HG03558 (cell line): Measurements from ENCODE around the gene ELP2.
"Not testable (repeated sequence)": the region's sequence is repeated elsewhere in the genome, so short reads cannot be mapped to it uniquely, and the experiment has no call there.

Source experiments
- ATAC-seq: cut with Tn5 transposase; IDR thresholded peaks from one replicate; pipeline ENCODE4 v1.9.1; 2021; ENCODE audit warnings: moderate number of reproducible peaks; ENCODE audit not compliant: unreplicated experiment; ENCODE audit errors: extremely low read depth

The ELP2 gene

GRCh38 chr18:36155851-36156757 lies 26.4 kb downstream of the ELP2 start:
- no peak for ATAC-seq

GRCh38 chr18:36157441-36157840 lies 27.7 kb downstream of the ELP2 start:
- ATAC-seq = no peak

GRCh38 chr18:36158266-36158867 lies 28.7 kb downstream of the ELP2 start:
- ATAC-seq = no peak

GRCh38 chr18:36160959-36161371 lies 31.3 kb downstream of the ELP2 start:
- ATAC-seq = no peak

GRCh38 chr18:36162981-36163380 lies 33.3 kb downstream of the ELP2 start:
- ATAC-seq = no peak

- ATAC-seq = no peak
These were observed 38.1 kb downstream of the ELP2 start for GRCh38 chr18:36167692-36168218.

GRCh38 chr18:36168296-36168695 lies 38.6 kb downstream of the ELP2 start:
- not testable (repeated sequence) for ATAC-seq

GRCh38 chr18:36169938-36170337 lies 40.2 kb downstream of the ELP2 start:
- no peak for ATAC-seq

- ATAC-seq = no peak
These were observed 45.8 kb downstream of the ELP2 start for GRCh38 chr18:36175481-36175880.

- ATAC-seq = no peak
These were observed 46.5 kb downstream of the ELP2 start for GRCh38 chr18:36176177-36176584.

- no peak for ATAC-seq
These were observed 47.0 kb downstream of the ELP2 start for GRCh38 chr18:36176711-36177110.

GRCh38 chr18:36177913-36178312 lies 48.2 kb downstream of the ELP2 start:
- ATAC-seq = no peak

- no peak for ATAC-seq
These were observed 50.1 kb downstream of the ELP2 start for GRCh38 chr18:36179562-36180355.

GRCh38 chr18:36181441-36181840 lies 51.7 kb downstream of the ELP2 start:
- ATAC-seq = no peak

- no peak for ATAC-seq
These were observed 52.3 kb downstream of the ELP2 start for GRCh38 chr18:36181898-36182506.

GRCh38 chr18:36183033-36183432 lies 53.3 kb downstream of the ELP2 start:
- ATAC-seq = no peak

- ATAC-seq = no peak
These were observed 54.3 kb downstream of the ELP2 start for GRCh38 chr18:36183987-36184386.

GRCh38 chr18:36185157-36185556 lies 55.5 kb downstream of the ELP2 start:
- no peak for ATAC-seq

GRCh38 chr18:36185901-36186460 lies 56.3 kb downstream of the ELP2 start:
- ATAC-seq = no peak
